Loucy (cell line): ENCODE measurements around the gene METAP1.
A peak's percentile ranks its signal among the peaks of the same experiment; 100 is the strongest.

Experiments used
- H2AFZ ChIP-seq: fragments of 200-600 bp; sonication (generic); 2 replicates; pipeline ENCODE4 v1.6.0; 2016; ENCODE audit warnings: antibody characterized with exemption, mild to moderate bottlenecking, low read length, moderate library complexity
- H3F3A ChIP-seq: fragments of 200-600 bp; 2 replicates; pipeline ENCODE4 v1.6.0; 2016; ENCODE audit warnings: antibody characterized with exemption, low read depth, mild to moderate bottlenecking
- H3K27me3 ChIP-seq: fragments of 200-600 bp; sonication (generic); 2 replicates; pipeline ENCODE4 v1.6.1; 2014; ENCODE audit warnings: low read length, mild to moderate bottlenecking; ENCODE audit not compliant: insufficient read depth, poor library complexity, severe bottlenecking
- H3K36me3 ChIP-seq: fragments of 200-600 bp; sonication (generic); 2 replicates; pipeline ENCODE4 v1.6.1; 2016; ENCODE audit warnings: low read length; ENCODE audit not compliant: insufficient read depth
- H3K4me1 ChIP-seq: fragments of 200-600 bp; sonication (generic); 2 replicates; pipeline ENCODE4 v1.5.1; 2014; ENCODE audit warnings: low read length, mild to moderate bottlenecking; ENCODE audit not compliant: insufficient read depth, poor library complexity, severe bottlenecking
- H3K4me2 ChIP-seq: fragments of 200-600 bp; sonication (generic); 2 replicates; pipeline ENCODE4 v1.6.0; 2014; ENCODE audit warnings: antibody characterized with exemption, low read length, low read depth, mild to moderate bottlenecking; ENCODE audit not compliant: poor library complexity, severe bottlenecking
- H3K4me3 ChIP-seq: fragments of 200-600 bp; sonication (generic); 2 replicates; pipeline ENCODE4 v1.5.1; 2014; ENCODE audit warnings: low read length, mild to moderate bottlenecking, mixed read lengths; ENCODE audit not compliant: poor library complexity, severe bottlenecking
- H3K79me2 ChIP-seq: fragments of 200-600 bp; sonication (generic); 2 replicates; pipeline ENCODE4 v1.6.1; 2014; ENCODE audit warnings: low read length; ENCODE audit not compliant: insufficient read depth
- H3K9ac ChIP-seq: fragments of 200-600 bp; sonication (generic); 2 replicates; pipeline ENCODE4 v1.6.0; 2014; ENCODE audit warnings: mild to moderate bottlenecking, low read depth, low read length, moderate library complexity; ENCODE audit not compliant: poor library complexity, severe bottlenecking
- H3K9me2 ChIP-seq: fragments of 200-600 bp; sonication (generic); replicated peaks from 2 replicates; pipeline ENCODE4 v1.6.1; 2016; ENCODE audit warnings: low read depth, low read length, mixed read lengths
- H3K9me3 ChIP-seq: fragments of 200-600 bp; sonication (generic); 2 replicates; pipeline ENCODE4 v1.6.1; 2014; ENCODE audit warnings: mild to moderate bottlenecking, antibody characterized with exemption, low read length, low read depth; ENCODE audit not compliant: insufficient read depth
- H4K20me1 ChIP-seq: fragments of 200-600 bp; sonication (generic); 2 replicates; pipeline ENCODE4 v1.6.0; 2014; ENCODE audit warnings: antibody characterized with exemption, low read length, mild to moderate bottlenecking; ENCODE audit not compliant: insufficient read depth, poor library complexity, severe bottlenecking
- CTCF ChIP-seq: fragments of 200-600 bp; sonication (generic); conservative IDR thresholded peaks from 2 replicates; pipeline ENCODE4 v1.5.1; 2014; ENCODE audit warnings: mild to moderate bottlenecking, antibody characterized with exemption, low read length
- EZH2phosphoT487 ChIP-seq: fragments of 200-600 bp; IDR thresholded peaks from 2 replicates; pipeline ENCODE4 v1.6.1; 2018; ENCODE audit warnings: antibody characterized with exemption, mild to moderate bottlenecking, moderate library complexity, borderline replicate concordance

Gene METAP1

DNA sequence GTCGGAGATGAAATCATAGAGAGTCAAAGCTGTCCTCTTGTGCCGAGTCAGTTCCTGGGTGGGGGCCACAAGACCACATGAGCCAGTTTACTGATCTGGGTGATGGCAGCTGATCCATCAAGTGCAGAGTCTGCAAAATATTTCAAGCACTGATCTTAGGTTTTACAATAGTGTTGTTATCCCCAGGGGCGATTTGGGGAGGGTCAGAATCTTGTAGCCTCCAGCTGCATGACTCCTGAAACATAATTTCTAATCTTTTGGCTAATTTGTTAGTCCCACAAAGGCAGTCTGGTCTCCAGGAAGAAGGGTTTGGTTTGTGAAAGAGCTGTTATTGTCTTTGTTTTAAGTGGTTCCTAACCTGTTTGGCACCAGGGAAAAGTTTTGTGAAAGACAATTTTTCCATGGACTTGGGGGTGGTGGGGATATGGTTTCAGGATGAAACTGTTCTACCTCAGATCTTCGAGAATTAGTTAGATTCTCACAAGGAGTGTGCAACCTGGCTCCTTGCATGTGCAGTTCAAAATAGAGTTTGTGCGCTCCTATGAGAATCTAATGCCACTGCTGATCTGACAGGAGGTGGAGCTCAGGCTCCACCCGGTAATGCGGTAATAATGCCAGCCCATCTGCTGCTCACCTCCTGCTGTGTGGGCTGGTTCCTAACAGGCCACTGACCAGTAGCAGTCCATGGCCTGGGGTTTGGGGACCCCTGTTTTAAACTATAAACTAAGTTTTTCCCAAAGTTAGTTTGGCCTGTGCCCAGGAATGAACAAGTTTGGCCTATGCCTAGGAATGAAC, 29.2 kb downstream of the METAP1 start:
- Histone ChIP-seq H3K36me3 (peaks cover 31% of the 10 kb centered on the region; the same call in 1 of the 2 replicates), H3K9ac (no peak overlapping the region), H3K4me1 (peaks cover 27% of the 10 kb centered on the region), H3K4me3 (no peak overlapping the region), H3K27me3 (no peaks in the 10 kb centered on the region), H3K9me3 (peaks cover 7% of the 10 kb centered on the region; the same call in 1 of the 2 replicates), H3K4me2 (peak overlapping the region; percentile 35), H4K20me1 (peaks cover 44% of the 10 kb centered on the region), H3K79me2 (peaks cover 99% of the 10 kb centered on the region), H3K9me2 (no peaks in the 10 kb centered on the region), H2AFZ (no peak overlapping the region), H3F3A (peaks cover 4% of the 10 kb centered on the region; the same call in 1 of the 2 replicates)
- TF ChIP-seq CTCF, result 0 out of 2 replicates have a peak, but pooled peaks have one; percentile 25
- TF ChIP-seq EZH2phosphoT487, result no peak

DNA sequence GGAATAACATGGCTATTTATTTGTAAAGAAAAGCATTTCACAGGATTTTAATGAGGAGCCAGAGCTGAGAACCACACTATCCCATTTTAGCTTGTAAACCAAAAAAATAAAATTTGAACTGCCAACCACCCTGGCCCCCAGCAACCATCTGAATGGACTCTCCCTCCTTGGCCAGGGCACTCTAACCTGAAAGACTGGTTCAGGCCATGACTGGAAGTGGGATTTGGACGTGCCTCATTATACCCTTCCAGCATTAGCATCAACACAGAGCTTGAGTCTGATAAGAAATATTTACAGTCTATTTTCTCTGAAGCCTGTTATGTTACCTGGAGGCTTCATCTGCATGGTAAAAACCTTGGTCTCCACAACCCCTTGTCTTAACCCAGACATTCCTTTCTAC, 30.0 kb downstream of the METAP1 start:
- TF ChIP-seq CTCF (no peak), EZH2phosphoT487 (no peak)
- H3K9me3 ChIP-seq, result peaks cover 7% of the 10 kb centered on the region; the same call in 1 of the 2 replicates
- H4K20me1 ChIP-seq, result peaks cover 48% of the 10 kb centered on the region
- H3K4me3 ChIP-seq, result no peak overlapping the region
- peaks cover 98% of the 10 kb centered on the region for H3K79me2 ChIP-seq
- peaks cover 35% of the 10 kb centered on the region for H3K4me1 ChIP-seq
- H2AFZ ChIP-seq, result no peak overlapping the region
- H3F3A ChIP-seq, result peaks cover 5% of the 10 kb centered on the region; the same call in 1 of the 2 replicates
- H3K9me2 ChIP-seq, result no peaks in the 10 kb centered on the region
- no peak overlapping the region for H3K9ac ChIP-seq
- no peaks in the 10 kb centered on the region for H3K27me3 ChIP-seq
- peaks cover 25% of the 10 kb centered on the region; the same call in 1 of the 2 replicates for H3K36me3 ChIP-seq
- no peak overlapping the region for H3K4me2 ChIP-seq

GRCh38 chr4:99027304-99027703, 31.8 kb downstream of the METAP1 start:
- H3K4me3 ChIP-seq, result no peak overlapping the region
- no peak overlapping the region for H3K4me2 ChIP-seq
- H3K9ac ChIP-seq, result no peak overlapping the region
- no peaks in the 10 kb centered on the region for H3K27me3 ChIP-seq
- no peak overlapping the region for H2AFZ ChIP-seq
- no peaks in the 10 kb centered on the region for H3K9me3 ChIP-seq
- H3K4me1 ChIP-seq, result peaks cover 38% of the 10 kb centered on the region
- H3F3A ChIP-seq, result peaks cover 5% of the 10 kb centered on the region; the same call in 1 of the 2 replicates
- peaks cover 97% of the 10 kb centered on the region for H3K79me2 ChIP-seq
- H3K36me3 ChIP-seq, result peaks cover 24% of the 10 kb centered on the region; the same call in 1 of the 2 replicates
- no peak for TF ChIP-seq EZH2phosphoT487
- no peak for TF ChIP-seq CTCF
- H3K9me2 ChIP-seq, result no peaks in the 10 kb centered on the region
- H4K20me1 ChIP-seq, result peaks cover 44% of the 10 kb centered on the region
